Spleen (tissue), 7 donors: ENCODE measurements around the gene PRKCB.

Experiments
- POLR2A ChIP-seq, 3 donors: fragments of 450-650 bp; IDR thresholded peaks; one replicate each; pipeline ENCODE4 v1.5.1; 2017; ENCODE audit warnings: antibody characterized with exemption in 3 of 3, mild to moderate bottlenecking in 1 of 3
- POLR2AphosphoS5 ChIP-seq, 3 donors: sonication (generic); formaldehyde crosslinking; IDR thresholded peaks; one replicate each; pipeline ENCODE4 v1.5.1; 2017; ENCODE audit warnings: antibody characterized with exemption in 3 of 3
- TF ChIP-seq, protein P1 (sequence below), 11 experiments: fragments of 200-600 bp in 7 of 11; fragments of 450-650 bp in 4 of 11; sonication (generic) in 4 of 11; IDR thresholded peaks in 8 of 11; conservative IDR thresholded peaks in 3 of 11; 1 replicate in 7 of 11; 2 replicates in 4 of 11; pipeline versions ENCODE4 v1.4.0 to v1.8.0; 2016 to 2021; ENCODE audit warnings: antibody characterized with exemption in 11 of 11, inconsistent platforms in 4 of 11, mild to moderate bottlenecking in 1 of 11
- donor health status: DM: no; HTN: no; CAD: no; lungs with moderate emphysema.
- donor health status: DM: no; HTN: no; CAD: no.
- donor health status: DM: no; HTN: no; CAD: no.

DNA sequence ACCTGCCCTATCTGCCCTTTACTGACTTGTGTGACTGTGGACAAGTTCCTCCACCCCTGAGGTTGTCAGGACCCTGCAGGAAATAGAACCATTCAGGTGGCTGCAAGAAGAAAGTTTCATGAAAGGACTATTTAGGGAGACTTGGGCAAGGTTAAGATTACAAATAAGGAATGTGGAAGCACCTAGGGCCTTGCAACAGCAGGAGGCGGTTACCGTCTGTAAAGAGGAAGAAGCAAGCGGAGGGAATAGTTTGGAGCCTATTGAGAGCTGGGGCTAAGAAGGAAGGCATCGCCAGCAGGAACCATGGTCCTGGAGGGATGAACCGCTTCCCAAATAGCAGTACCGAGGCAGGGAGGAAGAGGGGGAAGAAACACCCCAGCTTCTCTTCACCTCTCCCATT, 132.4 kb downstream of the PRKCB start:
- TF ChIP-seq, protein P1, sequence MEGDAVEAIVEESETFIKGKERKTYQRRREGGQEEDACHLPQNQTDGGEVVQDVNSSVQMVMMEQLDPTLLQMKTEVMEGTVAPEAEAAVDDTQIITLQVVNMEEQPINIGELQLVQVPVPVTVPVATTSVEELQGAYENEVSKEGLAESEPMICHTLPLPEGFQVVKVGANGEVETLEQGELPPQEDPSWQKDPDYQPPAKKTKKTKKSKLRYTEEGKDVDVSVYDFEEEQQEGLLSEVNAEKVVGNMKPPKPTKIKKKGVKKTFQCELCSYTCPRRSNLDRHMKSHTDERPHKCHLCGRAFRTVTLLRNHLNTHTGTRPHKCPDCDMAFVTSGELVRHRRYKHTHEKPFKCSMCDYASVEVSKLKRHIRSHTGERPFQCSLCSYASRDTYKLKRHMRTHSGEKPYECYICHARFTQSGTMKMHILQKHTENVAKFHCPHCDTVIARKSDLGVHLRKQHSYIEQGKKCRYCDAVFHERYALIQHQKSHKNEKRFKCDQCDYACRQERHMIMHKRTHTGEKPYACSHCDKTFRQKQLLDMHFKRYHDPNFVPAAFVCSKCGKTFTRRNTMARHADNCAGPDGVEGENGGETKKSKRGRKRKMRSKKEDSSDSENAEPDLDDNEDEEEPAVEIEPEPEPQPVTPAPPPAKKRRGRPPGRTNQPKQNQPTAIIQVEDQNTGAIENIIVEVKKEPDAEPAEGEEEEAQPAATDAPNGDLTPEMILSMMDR (IDR thresholded peaks at IDR 0.05 in 8 of 11, conservative IDR thresholded peaks at IDR 0.05 in 3 of 11) = no peak
- TF ChIP-seq POLR2AphosphoS5 (IDR thresholded peaks at IDR 0.05) = no peak
- no peak for TF ChIP-seq POLR2A (IDR thresholded peaks at IDR 0.05)
